HG03139 (cell line): Measurements from ENCODE around the gene TMEM232.
A peak's percentile ranks its signal among the peaks of the same experiment; 100 is the strongest.
"Not testable (repeated sequence)": the region's sequence is repeated elsewhere in the genome, so short reads cannot be mapped to it uniquely, and the experiment has no call there.

Experiments used
- ATAC-seq: cut with Tn5 transposase; IDR thresholded peaks from one replicate; pipeline ENCODE4 v1.9.1; 2021; ENCODE audit not compliant: unreplicated experiment

TMEM232 gene

DNA sequence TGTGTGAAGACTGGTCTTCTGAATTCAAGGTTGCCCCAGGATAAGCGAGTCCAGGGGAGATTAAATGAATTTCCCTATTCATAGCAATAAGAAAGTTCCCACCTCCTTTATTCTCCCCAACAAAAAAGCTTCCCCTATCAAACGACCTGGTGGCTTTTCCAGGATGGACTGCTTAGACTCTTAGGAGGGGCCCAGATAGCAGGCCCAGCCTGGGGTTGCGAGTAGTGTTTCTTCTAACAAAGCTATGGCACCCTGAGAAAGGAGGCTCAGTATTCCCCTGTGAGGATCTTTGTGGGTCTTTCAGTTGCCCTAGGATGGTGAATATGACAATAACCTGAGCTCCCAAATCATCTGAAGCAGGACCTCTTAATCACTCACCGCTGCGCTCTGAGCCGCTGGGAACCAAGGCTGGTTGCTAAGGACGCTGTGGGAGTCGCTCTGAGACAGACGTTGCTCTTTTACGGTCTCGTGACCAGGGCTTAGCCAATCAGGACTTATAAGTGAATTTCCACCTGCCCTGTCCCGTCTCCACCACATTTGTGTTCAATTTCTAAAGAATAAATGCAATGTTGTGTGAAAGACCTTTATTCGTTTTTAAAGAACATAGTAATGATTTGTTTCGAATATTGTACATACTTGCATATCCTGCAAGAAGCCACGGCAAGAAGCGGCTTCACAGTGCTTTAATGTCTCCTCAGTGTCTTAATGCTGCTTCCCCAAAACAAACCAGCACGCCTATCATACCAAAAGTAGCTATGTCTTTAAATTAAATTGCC, at the start of gene TMEM232:
Gene TMEM232, minus strand, starts transcription at position 423 of the 776 bp plus-strand sequence. CDS start 59,319 bp downstream, outside the sequence.
- ATAC-seq = peak; percentile 100

DNA sequence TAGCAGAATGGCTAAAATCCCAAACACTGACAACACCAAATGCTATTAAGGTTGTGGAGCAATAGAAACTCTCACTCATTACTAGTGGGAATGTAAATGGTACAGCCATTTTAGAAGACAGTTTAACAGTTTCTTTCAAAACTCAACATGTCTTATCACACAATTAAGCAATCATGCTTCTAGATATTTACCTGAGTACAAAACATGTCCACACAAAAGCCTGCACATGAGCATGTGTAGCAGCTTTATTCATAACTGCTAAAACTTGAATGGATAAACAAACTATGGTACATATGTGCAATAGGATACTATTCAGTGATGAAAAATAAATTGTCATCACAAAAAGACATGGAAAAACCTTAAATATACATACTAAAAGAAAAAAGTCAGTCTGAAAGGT, 43.8 kb upstream of the TMEM232 start:
- no peak for ATAC-seq

DNA sequence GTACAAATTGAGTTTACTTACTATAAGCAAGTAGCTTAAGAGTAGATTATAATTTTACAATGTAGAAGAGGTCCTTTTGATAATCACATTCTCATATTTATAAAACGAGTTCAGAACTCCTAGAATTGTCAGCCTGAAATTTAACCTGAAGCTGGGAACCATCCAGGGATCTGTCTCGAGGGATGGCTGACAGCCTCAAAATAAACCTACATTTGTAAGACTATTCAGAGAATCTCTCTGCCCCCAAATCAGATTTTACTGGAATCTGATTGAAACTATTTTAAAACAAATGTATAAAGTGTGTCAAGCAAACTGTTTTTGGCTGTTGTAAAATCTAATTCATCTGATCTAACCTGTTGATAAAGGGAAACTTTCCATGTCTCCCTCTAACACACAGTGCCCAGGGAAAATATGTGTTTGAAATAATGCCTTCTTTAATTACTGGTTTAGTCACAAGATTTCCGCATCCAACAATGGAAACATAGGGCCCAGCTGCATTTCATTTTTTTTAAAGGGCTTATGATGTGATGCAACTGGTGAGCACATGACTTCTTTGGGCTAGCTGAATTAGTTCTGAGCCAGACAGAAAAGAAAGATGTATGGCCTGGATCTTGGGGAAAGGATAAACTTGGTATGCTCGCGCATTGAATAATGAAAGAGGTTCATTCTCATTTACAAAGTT, 42.7 kb upstream of the TMEM232 start:
- ATAC-seq = no peak

DNA sequence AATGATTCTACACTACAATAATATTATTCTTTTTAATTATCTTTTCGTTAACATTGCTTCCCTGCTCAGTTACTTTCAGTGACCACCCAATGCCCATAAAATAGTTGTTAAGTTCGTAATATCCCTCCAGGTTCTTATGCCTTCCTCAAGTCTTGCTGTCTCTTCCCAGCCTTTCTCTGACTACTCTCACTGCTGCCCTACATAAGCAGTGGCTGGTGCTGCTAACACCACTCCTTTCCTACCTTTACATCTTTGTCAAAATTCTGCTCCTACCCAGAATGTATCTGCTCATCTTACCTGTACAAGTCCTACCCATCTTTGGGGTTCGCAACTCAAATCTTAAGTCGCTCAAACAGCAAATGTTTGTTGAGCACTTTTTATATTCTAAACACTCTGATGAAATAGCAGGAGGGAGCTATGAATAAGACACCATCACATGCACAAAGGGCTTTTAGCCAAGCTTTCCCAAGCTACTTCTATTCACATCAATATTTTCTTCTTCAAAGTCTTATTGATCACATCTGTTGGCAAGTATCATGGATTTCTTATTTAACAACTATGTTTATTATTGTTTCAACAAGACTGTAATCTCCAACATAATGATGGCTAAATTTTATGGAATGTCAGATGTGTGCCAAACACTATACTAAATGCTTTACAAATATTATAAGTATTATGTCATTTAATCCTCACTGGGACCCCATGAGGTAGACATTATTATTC, 41.8 kb upstream of the TMEM232 start:
- ATAC-seq = no peak

DNA sequence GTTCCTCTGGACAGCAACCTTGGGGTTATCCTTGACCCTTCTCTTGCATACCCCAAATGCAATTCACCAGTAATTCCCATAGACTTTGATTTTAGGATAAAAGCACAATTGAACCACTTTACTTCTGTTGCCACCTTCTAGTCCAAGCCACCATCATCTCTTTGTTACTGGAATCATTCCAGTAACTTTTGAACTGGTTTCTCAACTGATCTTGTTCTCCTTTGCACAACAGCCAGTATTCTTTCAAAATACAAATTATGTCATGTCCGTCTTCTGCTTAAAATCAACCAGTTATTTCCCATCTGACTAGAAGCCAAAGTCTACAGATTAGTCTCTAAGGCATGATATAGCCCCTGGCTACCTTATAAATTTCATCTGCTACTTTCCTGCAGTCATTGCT, 33.7 kb upstream of the TMEM232 start:
- no peak for ATAC-seq

DNA sequence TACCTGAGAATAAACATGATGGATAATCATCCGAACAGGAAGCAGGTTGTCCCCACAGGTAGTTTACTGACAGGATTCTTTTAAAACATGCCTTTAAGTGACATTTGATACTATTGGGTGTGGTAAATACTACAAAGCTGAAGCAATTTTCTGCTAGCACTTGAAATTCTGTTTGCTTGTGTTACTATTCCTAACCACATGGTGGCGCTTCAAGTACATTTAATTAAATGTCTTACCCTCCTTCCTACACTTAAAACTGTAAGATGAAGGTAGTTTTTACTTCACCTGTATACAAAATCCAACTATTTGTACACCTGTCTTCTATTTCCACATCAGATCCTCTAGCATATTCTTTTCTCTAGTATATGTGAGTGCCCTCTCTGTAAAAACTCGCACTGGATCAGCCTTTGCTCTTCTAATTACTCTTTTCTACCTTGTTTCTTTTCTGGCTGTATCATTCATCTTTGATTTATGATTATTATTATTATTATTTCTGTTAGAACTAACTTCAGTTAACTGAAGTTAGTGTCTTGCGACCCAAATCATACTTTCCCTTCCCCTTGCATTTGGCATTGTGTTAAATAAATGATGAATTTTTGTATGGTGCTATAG, 30.8 kb upstream of the TMEM232 start:
- ATAC-seq = no peak

DNA sequence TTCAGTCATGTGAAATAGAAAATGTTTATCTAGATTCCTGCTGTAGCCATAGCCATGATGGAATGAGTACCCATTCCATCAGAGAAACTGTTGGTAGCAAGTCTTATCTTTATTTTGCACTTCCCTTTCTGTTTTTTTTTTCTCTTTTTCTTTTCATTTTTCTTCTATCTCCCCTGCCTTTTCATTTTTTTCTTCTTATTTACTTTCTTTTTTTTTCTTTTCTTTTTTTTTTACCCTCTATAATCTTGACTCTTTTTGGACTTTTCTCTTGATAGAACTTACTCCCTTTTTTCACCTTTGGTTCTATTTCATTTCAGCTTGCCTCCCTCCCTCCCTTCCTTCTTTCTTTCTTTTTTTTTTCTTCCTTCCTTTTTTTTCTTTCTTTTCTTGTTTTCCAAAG, 27.7 kb upstream of the TMEM232 start:
- no peak for ATAC-seq

DNA sequence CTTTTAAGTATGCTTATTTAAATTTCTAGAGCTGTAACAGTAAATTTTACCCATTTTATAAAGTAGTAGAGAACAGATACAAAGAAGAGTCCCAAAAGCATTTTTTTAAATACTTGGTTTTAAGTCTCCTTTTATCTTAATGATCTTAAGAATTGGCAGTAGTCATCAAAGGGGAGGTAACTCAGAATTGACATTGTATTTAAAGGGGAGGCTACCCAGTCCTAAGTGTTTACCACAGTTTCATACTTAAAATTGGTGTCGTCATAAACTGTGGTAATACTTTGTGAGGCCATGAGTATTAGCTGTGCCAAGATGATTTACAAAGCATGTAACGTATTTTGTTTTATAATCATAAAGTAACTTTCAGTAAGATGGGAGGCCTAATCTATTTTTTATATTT, 27.1 kb upstream of the TMEM232 start:
- no peak for ATAC-seq

DNA sequence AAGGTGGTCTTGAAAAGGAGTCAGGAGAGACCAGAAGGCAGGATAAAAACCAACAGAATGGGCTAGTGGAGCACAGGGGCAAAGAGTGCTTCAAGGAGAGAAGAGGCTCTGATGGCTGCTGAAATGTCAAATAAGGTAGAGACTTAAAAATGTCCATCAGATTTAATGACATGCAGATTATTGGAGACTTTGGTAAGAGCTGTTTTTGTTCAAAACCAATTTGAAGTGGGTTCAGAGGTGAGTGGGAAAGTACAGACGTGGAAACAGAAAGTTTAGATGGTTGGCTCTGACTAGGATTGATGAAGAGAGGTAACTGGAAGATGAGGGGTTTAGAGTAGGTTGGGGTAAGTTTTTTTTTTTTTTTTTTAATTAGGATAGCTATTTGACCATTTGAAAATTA, 26.5 kb upstream of the TMEM232 start:
- peak; percentile 1 for ATAC-seq

DNA sequence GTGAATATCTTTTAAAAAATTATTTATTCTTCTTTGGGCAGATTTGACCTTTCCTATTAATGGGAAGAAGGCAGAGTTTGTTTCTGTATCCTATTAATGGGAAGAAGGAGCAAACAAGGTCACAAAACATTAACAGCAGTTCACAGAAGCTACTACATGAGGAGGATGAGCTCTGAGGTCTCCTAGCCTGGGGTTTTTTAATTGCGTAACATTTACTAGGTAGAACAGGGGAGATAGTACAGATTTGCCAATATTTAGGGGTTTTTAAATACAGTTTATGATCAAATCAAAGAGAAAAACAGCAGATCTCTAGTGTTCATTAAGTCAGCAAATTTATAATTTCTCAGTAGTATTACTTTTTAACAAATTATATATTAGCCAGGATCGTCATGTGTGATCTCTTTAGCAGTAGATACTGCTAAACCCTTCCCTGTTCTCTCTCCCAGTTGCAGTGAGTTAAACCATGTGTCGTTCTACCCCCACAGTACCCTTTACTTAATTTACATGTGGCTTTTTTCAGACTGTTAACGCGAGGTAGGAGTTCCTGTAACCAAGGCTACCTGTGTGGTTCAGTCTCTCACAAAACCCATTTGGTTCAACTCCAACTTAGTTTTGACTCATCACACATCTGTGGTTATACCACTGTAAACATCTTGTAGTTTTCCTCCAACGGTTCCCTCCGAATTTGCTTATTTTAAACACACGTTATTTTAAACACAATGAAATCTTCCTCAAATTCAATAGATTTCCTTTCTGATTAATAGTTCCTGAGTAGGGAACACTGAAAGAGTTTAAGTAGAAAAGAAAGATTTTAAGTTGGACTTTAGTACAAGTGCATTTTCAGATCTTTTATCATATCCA, 25.7 kb upstream of the TMEM232 start:
- ATAC-seq = peak; percentile 98

DNA sequence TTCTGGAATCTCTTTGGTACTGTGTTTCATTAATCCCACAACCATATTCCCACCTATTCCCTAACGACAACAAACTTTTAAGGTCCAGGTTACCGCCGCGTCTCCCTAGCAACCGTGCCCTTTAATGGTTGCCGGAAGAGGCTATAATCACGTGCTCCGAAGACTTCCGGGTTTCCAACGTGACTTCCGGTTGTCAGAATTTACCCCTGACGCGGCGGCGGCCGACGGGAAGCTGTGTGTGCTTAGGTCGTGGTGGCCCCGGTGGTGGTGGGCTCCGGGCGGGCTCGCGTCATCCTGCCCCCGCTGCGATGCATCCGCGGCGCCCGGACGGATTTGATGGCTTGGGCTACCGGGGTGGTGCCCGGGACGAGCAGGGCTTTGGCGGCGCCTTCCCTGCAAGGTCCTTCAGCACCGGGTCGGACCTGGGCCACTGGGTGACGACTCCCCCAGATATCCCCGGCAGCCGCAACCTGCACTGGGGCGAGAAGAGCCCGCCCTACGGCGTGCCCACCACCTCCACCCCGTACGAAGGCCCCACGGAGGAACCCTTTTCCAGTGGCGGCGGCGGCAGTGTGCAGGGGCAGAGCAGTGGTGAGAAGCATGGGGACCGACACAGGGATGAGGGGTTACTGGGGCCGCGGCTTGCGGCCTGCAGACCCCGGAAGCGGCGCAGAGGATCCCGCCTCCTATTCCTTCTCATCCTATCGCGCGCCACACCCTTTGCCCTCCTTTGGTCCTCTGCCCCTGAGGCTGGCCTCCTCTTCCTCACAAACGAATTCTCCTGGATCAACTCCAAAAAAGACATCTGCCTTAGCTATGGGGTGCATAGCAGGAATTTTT, 12.6 kb upstream of the TMEM232 start, which contains the start of gene SLC25A46:
Gene SLC25A46, plus strand, starts transcription at position 196 of the 840 bp plus-strand sequence. Its CDS starts 113 bp downstream, at position 309.
- ATAC-seq = peak; percentile 97

DNA sequence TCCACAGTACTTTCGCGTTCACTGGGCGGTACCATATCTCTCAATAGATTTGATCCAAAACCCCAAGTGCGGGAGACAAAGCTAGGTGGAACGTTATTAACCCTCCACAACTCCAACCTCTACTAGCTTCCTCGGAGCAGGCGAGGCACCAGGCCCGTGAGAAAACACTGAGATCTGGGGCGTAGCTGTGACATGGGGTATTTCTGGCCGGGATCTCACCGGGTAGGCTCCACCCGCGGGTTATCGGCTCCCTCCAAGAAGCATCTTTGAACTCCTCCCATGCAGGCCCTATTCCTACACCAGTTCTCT, 12.0 kb upstream of the TMEM232 start:
- peak; percentile 54 for ATAC-seq

DNA sequence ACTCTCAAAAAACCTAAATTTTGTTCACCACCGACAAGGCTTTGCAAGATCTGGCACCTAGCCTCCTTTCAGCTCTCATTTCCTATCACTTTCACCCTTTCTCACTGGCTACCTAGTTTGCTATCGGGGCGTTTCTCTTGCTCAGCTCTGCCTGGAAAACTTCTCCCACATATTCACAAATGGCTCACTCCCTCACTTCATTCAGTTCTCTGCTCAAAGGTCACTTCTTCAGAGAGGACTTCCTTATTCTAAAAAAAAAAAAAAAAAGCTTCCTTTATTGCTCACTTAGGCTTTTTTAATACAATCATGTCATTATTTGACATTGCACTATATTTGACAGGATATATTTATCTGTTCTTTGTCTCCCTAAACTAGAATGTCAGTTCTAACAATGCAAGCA, 10.3 kb upstream of the TMEM232 start:
- no peak for ATAC-seq

DNA sequence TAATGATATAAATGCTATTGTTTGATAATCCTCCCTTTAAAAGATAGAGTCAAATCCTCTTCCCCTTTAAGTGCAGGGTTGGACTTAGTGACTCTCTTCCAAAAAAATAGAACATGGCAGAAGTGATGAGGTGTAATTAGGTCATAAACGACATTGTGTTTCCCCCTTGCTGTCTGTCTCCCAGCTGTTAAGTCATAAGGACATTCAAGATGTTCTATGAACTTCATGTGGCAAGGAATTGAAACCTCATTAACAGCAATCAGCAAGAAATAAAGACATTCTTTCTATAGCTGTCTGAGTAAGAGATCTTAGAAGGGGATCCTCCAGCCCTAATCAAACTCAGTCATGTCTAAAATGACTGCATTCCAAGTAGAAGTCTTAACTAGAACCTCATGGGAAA, 9.1 kb upstream of the TMEM232 start:
- ATAC-seq = no peak

DNA sequence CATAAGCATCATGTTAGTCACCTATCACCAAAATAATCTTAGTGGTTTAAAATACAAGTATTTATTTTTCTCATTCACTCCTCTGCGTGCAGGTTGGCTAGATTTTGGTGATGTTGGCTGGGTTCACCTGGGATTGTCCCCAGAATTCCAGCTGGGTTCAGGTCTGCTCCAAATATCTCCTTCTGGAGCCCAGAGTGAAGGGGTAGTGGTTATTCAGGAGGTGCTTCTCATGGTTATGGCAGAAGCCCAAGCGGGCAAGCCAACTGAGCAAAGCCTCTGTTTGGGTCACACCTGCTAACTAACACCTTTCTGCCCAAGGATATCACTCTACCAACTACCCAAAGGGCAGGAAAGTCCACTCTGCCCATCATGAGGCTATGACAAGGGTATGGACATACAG, 7.6 kb upstream of the TMEM232 start:
- ATAC-seq = no peak

DNA sequence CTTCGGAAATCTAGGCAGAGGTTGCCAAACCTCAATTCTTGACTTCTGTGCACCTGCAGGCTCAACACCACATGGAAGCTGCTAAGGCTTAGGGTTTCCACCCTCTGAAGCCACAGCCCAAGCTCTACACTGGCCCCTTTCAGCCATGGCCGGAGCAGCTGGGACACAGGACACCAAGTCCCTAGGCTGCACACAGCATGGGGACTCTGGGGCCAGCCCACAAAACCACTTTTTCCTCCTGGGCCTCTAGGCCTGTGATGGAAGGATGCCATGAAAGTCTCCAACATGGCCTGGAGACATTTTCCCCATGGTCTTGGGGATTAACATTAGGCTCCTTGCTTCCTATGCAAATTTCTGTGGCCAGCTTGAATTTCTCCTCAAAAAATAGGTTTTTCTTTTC, 5.0 kb upstream of the TMEM232 start:
- not testable (repeated sequence) for ATAC-seq

DNA sequence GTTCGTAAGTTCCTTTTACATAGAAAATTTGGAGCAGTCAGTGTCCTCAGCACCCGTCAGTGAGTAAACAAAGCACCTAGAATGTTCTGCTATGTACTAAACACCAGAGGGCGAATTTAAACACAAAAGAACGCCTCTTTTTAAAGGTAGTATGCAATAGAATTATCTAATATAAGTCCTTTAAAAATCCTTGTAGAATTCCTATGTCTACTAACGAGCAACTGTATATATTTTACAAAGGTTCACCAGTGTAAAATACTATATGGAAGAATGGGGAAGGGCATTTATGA, 499 bp upstream of the TMEM232 start:
- ATAC-seq = peak; percentile 42

DNA sequence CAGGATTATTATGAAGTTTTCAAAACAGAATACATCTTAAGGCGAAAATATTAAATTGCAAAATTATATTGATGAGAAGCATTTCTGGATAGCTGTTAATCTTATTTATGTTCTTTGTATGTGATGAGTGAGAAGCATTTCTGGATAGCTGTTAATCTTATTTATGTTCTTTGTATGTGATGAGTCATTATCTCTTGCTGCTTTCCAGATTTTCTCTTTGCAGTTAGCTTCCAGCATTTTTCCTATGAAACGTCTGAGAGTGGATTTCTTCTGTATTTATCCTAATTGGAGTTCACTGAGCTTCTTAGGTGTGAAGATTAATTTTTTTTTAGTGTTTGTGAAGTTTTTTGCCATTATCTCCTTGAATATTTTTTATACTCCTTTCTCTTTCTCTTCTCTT, 8.2 kb downstream of the TMEM232 start:
- ATAC-seq = no peak

DNA sequence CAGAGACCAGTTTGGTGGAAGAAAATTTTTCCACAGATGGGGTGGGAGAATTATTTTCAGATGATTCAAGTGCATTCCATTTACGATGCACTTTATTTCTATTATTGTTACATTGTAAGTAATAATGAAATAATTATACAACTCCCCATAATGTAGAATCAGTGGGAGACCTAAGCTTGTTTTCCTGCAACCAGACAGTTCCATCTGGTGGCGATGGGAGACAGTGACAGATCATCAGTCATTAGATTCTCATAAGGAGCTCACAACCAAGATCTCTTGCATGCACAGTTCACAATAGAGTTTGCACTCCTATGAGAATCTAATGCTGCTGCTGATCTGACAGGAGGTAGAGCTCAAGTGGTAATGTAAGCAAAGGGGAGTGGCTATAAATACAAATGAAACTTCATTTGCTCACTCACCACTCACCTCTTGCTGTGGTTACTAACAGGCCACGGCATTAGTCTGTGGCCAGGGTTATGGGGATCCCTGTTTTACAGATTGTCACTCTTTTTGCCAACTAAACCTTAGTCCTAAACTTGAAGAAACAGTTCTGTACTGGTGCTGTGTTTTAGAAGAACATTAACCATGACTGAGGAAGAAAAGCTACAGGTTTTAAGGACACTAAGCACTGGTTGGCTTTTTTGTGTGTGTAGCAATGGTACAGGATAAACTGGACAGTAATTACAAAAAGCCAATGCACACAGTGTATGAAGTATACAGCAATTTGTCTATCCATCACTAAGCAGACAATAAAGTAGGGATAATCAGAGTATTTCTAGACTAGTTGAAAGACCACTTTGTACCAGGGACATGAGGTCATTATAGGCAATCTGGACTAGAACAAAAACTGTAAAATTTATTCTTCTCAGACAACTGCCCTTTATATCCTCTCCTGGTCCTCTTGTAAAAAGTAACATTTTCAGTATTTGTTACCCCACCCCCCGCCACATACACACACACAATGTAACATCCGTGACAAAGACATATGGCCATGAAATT, 9.9 kb downstream of the TMEM232 start:
- peak; percentile 96 for ATAC-seq
